Activated CD4-positive, alpha-beta T cell treated with anti-CD3 and anti-CD28 coated beads, Interleukin-2, Interleukin-4, amounts not matched to agents 100 ng/mL and 50 ng/mL, durations not matched to agents 16 hours and 8 hours (primary cell): ENCODE measurements around the gene ARHGDIG.

Source experiments
- DNase-seq: peaks from one replicate; pipeline ENCODE4 v3.0.0-alpha.2; 2020; ENCODE audit warnings: low spot score

The ARHGDIG gene

GRCh38 chr16:281660-282255 lies 1.4 kb downstream of the ARHGDIG start:
- no peak for DNase-seq

- DNase-seq: no peak
Measured at GRCh38 chr16:282491-282890, 2.1 kb downstream of the ARHGDIG start.

GRCh38 chr16:283033-283805 lies 2.8 kb downstream of the ARHGDIG start, which contains the start of gene PDIA2:
Gene PDIA2 (plus strand): TSS chr16:283164. CDS start chr16:283170, 6 bp downstream.
- no peak for DNase-seq

- no peak for DNase-seq
Measured at GRCh38 chr16:284204-285120, 4.1 kb downstream of the ARHGDIG start.

- no peak for DNase-seq
Measured at GRCh38 chr16:285146-286055, 5.0 kb downstream of the ARHGDIG start.

- no peak for DNase-seq
Measured at GRCh38 chr16:286491-287297, 6.3 kb downstream of the ARHGDIG start.

- DNase-seq: no peak
Measured at GRCh38 chr16:287298-287811, 7.0 kb downstream of the ARHGDIG start.

GRCh38 chr16:287981-288920 lies 7.9 kb downstream of the ARHGDIG start:
- DNase-seq: no peak

- no peak for DNase-seq
Measured at GRCh38 chr16:289395-289997, 9.1 kb downstream of the ARHGDIG start.

- no peak for DNase-seq
Measured at GRCh38 chr16:290015-290680, 9.8 kb downstream of the ARHGDIG start.

GRCh38 chr16:290681-291405 lies 10.5 kb downstream of the ARHGDIG start:
- no peak for DNase-seq

- DNase-seq: no peak
Measured at GRCh38 chr16:291539-291938, 11.1 kb downstream of the ARHGDIG start.

GRCh38 chr16:293043-293775 lies 12.8 kb downstream of the ARHGDIG start:
- no peak for DNase-seq

- no peak for DNase-seq
Measured at GRCh38 chr16:296276-296675, 15.9 kb downstream of the ARHGDIG start.

GRCh38 chr16:296806-297510 lies 16.6 kb downstream of the ARHGDIG start:
- no peak for DNase-seq

GRCh38 chr16:297832-298231 lies 17.4 kb downstream of the ARHGDIG start:
- no peak for DNase-seq
